PC-3 (cell line): Measurements from ENCODE around the gene CNTN1. TPM values are rescaled to one million over a fixed set of nuclear protein-coding genes. Genes with fewer than 3 reads are reported as not detected.

Experiments used
- ATAC-seq: fragments of 200-7000 bp; cut with Tn5 transposase; 2 replicates; pipeline ENCODE4 v1.9.1; 2020; ENCODE audit warnings: mild to moderate bottlenecking, moderate library complexity
- BruUV-seq: library from RNA; stranded (reverse); fragments of 400-500 nt; replicated peaks from 2 replicates; lab custom pipeline; 2021; lab: Mats Ljungman, UMichigan
- CTCF ChIA-PET: fragments of 300-600 bp; sonication (Branson Sonifier 250); formaldehyde crosslinking; loops from one replicate; lab custom pipeline; 2022; ENCODE audit warnings: antibody characterized with exemption; lab: Charles Lee
- POLR2A ChIA-PET: fragments of 300-600 bp; sonication (Branson Sonifier 250); formaldehyde crosslinking; loops from one replicate; lab custom pipeline; 2022; ENCODE audit warnings: antibody characterized with exemption; ENCODE audit not compliant: unreplicated experiment; lab: Charles Lee
- DNase-seq: peaks from one replicate; pipeline ENCODE4 v3.0.0-alpha.2; 2015
- H2AFZ ChIP-seq: fragments of 300-600 bp; sonication (generic); 2 replicates; pipeline ENCODE4 v1.6.0; 2016; ENCODE audit warnings: antibody characterized with exemption, low read length
- H3F3A ChIP-seq: fragments of 300-600 bp; sonication (generic); one replicate; pipeline ENCODE4 v1.6.0; 2017; ENCODE audit warnings: antibody characterized with exemption, low read length, control low read depth, mild to moderate bottlenecking; ENCODE audit not compliant: unreplicated experiment
- H3K27ac ChIP-seq: fragments of 300-600 bp; sonication (generic); 2 replicates; pipeline ENCODE4 v1.5.1; 2016; ENCODE audit warnings: mild to moderate bottlenecking, low read length
- H3K27me3 ChIP-seq: fragments of 300-600 bp; sonication (generic); 2 replicates; pipeline ENCODE4 v1.6.1; 2016; ENCODE audit warnings: low read length, mixed read lengths
- H3K36me3 ChIP-seq: fragments of 300-600 bp; sonication (generic); 2 replicates; pipeline ENCODE4 v1.6.1; 2016; ENCODE audit warnings: low read depth, mixed run types, low read length, mixed read lengths
- H3K4me1 ChIP-seq: fragments of 300-600 bp; sonication (generic); 2 replicates; pipeline ENCODE4 v1.5.1; 2016; ENCODE audit warnings: low read length; ENCODE audit not compliant: insufficient read depth
- H3K4me2 ChIP-seq: fragments of 300-600 bp; sonication (generic); 2 replicates; pipeline ENCODE4 v1.6.0; 2016; ENCODE audit warnings: low read length
- H3K4me3 ChIP-seq: fragments of 300-600 bp; sonication (generic); 2 replicates; pipeline ENCODE4 v1.5.1; 2016; ENCODE audit warnings: mild to moderate bottlenecking, low read length, mixed read lengths
- H3K79me2 ChIP-seq: fragments of 300-600 bp; sonication (generic); 2 replicates; pipeline ENCODE4 v1.6.1; 2017; ENCODE audit warnings: low read length, mixed read lengths
- H3K9ac ChIP-seq: fragments of 300-600 bp; sonication (generic); 2 replicates; pipeline ENCODE4 v1.6.0; 2016; ENCODE audit warnings: mild to moderate bottlenecking, low read length
- H3K9me2 ChIP-seq: fragments of 300-600 bp; sonication (generic); replicated peaks from 2 replicates; pipeline ENCODE4 v1.6.1; 2016; ENCODE audit warnings: mixed run types, low read length, mixed read lengths
- H3K9me3 ChIP-seq: fragments of 300-600 bp; sonication (generic); 2 replicates; pipeline ENCODE4 v1.6.1; 2016; ENCODE audit warnings: low read length, mixed read lengths
- H4K20me1 ChIP-seq: fragments of 300-600 bp; sonication (generic); 2 replicates; pipeline ENCODE4 v1.6.1; 2016; ENCODE audit warnings: low read length, mixed read lengths
- EZH2 ChIP-seq: fragments of 300-600 bp; sonication (generic); IDR thresholded peaks from one replicate; pipeline ENCODE4 v1.6.1; 2017; ENCODE audit warnings: antibody characterized with exemption, mild to moderate bottlenecking, low read length; ENCODE audit not compliant: unreplicated experiment
- EZH2phosphoT487 ChIP-seq: fragments of 300-600 bp; sonication (generic); IDR thresholded peaks from 2 replicates; pipeline ENCODE4 v1.6.1; 2018; ENCODE audit warnings: mild to moderate bottlenecking, antibody characterized with exemption, low read length, borderline replicate concordance
- intact Hi-C: fragments of 100-400 bp; cut with micrococcal nuclease; formaldehyde crosslinking; loops from 2 replicates; pipeline ENCODE4 v1.9.0; 2023
- total RNA-seq: library from RNA; depleted of rRNA; stranded (reverse); fragments of >200 nt; gene quantifications from 2 replicates; pipeline ENCODE4 v1.2.3, GENCODE V29; 2014
- TF ChIP-seq, protein P1 (sequence below): fragments of 300-600 bp; sonication (generic); conservative IDR thresholded peaks from 2 replicates; pipeline ENCODE4 v1.5.1; 2017; ENCODE audit warnings: antibody characterized with exemption, low read depth, mild to moderate bottlenecking, low read length

Gene CNTN1
- total RNA-seq, 1 experiment from 2014 or later, result not detected

DNA sequence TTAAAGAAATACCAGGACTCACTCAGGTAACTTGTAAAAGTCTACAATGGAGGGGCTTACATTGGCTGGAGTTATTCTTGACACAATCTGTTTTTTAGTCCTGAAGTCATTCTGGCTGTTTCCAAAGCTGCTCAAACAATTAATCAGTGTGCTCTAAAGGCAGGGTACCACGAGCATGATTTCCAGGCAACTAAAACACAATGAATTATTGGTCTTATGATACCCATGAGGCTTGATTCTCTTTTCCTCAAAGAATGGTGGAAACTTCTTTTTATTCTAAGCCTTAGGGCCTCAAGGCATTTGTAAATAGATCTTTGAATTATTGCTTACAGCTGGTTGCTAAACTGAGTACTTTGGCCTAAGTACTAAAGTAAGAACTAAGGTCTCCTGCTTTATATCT lies 296.1 kb downstream of the CNTN1 start:
- BruUV-seq, result no TSS peak
- Histone ChIP-seq H3K27me3 (peaks cover 12% of the 10 kb centered on the region), H3K79me2 (no peaks in the 10 kb centered on the region), H4K20me1 (no peaks in the 10 kb centered on the region), H3K4me3 (no peak overlapping the region), H3K27ac (no peak overlapping the region), H3K36me3 (no peaks in the 10 kb centered on the region), H3K9me2 (no peaks in the 10 kb centered on the region), H3F3A (no peaks in the 10 kb centered on the region), H3K9ac (no peak overlapping the region), H3K4me1 (no peaks in the 10 kb centered on the region), H2AFZ (no peak overlapping the region), H3K9me3 (no peaks in the 10 kb centered on the region), H3K4me2 (no peak overlapping the region)
- no peak for ATAC-seq
- ChIA-PET CTCF (no interaction called here), POLR2A (no interaction called here)
- TF ChIP-seq EZH2, result no peak
- TF ChIP-seq EZH2phosphoT487, result no peak
- TF ChIP-seq, protein P1, sequence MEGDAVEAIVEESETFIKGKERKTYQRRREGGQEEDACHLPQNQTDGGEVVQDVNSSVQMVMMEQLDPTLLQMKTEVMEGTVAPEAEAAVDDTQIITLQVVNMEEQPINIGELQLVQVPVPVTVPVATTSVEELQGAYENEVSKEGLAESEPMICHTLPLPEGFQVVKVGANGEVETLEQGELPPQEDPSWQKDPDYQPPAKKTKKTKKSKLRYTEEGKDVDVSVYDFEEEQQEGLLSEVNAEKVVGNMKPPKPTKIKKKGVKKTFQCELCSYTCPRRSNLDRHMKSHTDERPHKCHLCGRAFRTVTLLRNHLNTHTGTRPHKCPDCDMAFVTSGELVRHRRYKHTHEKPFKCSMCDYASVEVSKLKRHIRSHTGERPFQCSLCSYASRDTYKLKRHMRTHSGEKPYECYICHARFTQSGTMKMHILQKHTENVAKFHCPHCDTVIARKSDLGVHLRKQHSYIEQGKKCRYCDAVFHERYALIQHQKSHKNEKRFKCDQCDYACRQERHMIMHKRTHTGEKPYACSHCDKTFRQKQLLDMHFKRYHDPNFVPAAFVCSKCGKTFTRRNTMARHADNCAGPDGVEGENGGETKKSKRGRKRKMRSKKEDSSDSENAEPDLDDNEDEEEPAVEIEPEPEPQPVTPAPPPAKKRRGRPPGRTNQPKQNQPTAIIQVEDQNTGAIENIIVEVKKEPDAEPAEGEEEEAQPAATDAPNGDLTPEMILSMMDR, result no peak
- intact Hi-C loops, result no loop called here
- no peak for DNase-seq

DNA sequence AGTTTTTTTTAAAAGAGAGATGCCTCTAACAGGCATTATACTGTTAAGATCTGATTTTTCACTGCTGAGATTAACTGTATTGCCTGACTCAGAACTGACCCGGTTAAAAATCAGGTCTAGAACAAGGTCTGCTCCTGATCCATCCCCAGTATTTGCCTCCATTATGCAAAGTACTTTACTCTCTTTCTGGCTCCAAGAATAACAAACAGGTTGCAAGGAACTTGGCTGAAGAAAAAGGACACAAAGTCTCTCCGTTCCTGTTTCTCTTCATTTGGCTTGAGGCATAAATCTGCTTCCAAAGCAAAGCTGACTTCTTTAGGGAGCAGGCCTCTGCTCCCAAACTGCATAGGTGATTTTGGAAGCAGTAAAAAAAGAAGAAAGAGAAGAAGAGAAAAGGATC lies 296.6 kb downstream of the CNTN1 start:
- Histone ChIP-seq H3K9ac (no peak overlapping the region), H3K9me3 (no peaks in the 10 kb centered on the region), H3K27me3 (peaks cover 12% of the 10 kb centered on the region), H3K4me1 (no peaks in the 10 kb centered on the region), H3K27ac (no peak overlapping the region), H3K79me2 (no peaks in the 10 kb centered on the region), H3K9me2 (no peaks in the 10 kb centered on the region), H3F3A (no peaks in the 10 kb centered on the region), H3K4me2 (no peak overlapping the region), H3K36me3 (no peaks in the 10 kb centered on the region), H4K20me1 (no peaks in the 10 kb centered on the region), H2AFZ (no peak overlapping the region), H3K4me3 (no peak overlapping the region)
- intact Hi-C loops, result no loop called here
- DNase-seq (no peak), ATAC-seq (no peak)
- TF ChIP-seq, protein P1, result no peak
- TF ChIP-seq EZH2phosphoT487, result no peak
- no peak for TF ChIP-seq EZH2
- no TSS peak for BruUV-seq
- CTCF ChIA-PET, result no interaction called here
- POLR2A ChIA-PET, result no interaction called here

DNA sequence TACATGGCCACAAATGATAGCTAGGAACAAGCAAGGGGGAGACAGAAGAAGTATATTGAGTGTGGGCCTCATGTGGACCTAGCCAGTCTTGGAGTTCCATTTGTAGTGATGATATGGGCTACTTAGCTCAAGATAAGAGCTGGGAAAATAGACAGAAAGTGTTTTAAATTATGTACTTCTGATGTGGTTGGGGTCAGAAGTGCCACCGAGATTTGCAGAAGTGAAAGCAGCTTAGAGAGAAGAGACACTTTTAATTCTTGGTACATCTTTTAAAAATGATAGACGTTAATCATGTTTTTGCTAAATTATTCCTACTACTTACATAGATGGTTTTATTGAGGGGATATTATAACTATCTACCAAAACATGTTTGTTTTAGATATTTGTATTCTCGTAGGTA lies 297.5 kb downstream of the CNTN1 start:
- no TSS peak for BruUV-seq
- Histone ChIP-seq H3K27me3 (peaks cover 12% of the 10 kb centered on the region), H3K27ac (no peak overlapping the region), H3K4me3 (no peak overlapping the region), H3K4me2 (no peak overlapping the region), H3F3A (no peaks in the 10 kb centered on the region), H3K9me3 (no peaks in the 10 kb centered on the region), H3K9ac (no peak overlapping the region), H3K9me2 (no peaks in the 10 kb centered on the region), H3K4me1 (no peaks in the 10 kb centered on the region), H3K36me3 (no peaks in the 10 kb centered on the region), H3K79me2 (no peaks in the 10 kb centered on the region), H2AFZ (no peak overlapping the region), H4K20me1 (no peaks in the 10 kb centered on the region)
- intact Hi-C loops, result no loop called here
- ChIA-PET POLR2A (no interaction called here), CTCF (no interaction called here)
- ATAC-seq, result no peak
- TF ChIP-seq EZH2phosphoT487 (no peak), EZH2 (no peak)
- TF ChIP-seq, protein P1, result no peak
- no peak for DNase-seq
